ENCODE measurements around the gene MTMR3.

DNA sequence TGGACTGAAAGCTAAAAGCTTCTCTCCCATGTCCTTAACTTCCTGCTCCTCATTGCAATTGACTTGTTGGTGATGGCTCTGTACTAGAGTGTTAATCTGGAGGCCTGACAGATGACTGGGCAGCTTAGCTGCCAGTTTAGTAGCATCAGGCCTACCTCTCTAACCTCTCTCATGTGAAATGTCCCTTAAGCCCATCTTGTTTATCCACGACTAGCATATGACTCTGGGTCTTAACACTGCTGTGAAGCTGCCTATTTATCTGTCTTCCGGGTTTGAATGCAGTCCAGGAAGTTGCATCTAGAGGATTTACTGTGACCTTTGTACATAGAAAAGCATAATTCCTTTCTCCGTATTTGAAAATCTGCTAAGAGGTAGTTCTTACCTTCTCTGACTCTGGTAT lies 112.0 kb downstream of the MTMR3 start:
- TF ChIP-seq, protein P1, sequence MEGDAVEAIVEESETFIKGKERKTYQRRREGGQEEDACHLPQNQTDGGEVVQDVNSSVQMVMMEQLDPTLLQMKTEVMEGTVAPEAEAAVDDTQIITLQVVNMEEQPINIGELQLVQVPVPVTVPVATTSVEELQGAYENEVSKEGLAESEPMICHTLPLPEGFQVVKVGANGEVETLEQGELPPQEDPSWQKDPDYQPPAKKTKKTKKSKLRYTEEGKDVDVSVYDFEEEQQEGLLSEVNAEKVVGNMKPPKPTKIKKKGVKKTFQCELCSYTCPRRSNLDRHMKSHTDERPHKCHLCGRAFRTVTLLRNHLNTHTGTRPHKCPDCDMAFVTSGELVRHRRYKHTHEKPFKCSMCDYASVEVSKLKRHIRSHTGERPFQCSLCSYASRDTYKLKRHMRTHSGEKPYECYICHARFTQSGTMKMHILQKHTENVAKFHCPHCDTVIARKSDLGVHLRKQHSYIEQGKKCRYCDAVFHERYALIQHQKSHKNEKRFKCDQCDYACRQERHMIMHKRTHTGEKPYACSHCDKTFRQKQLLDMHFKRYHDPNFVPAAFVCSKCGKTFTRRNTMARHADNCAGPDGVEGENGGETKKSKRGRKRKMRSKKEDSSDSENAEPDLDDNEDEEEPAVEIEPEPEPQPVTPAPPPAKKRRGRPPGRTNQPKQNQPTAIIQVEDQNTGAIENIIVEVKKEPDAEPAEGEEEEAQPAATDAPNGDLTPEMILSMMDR (IDR thresholded peaks at IDR 0.05) = no peak
- TF ChIP-seq POLR2A (IDR thresholded peaks at IDR 0.05) = no peak
